ENCODE measurements around the gene MBD1.
"Not testable (repeated sequence)": the region's sequence is repeated elsewhere in the genome, so short reads cannot be mapped to it uniquely, and the experiment has no call there.

MBD1 gene

DNA sequence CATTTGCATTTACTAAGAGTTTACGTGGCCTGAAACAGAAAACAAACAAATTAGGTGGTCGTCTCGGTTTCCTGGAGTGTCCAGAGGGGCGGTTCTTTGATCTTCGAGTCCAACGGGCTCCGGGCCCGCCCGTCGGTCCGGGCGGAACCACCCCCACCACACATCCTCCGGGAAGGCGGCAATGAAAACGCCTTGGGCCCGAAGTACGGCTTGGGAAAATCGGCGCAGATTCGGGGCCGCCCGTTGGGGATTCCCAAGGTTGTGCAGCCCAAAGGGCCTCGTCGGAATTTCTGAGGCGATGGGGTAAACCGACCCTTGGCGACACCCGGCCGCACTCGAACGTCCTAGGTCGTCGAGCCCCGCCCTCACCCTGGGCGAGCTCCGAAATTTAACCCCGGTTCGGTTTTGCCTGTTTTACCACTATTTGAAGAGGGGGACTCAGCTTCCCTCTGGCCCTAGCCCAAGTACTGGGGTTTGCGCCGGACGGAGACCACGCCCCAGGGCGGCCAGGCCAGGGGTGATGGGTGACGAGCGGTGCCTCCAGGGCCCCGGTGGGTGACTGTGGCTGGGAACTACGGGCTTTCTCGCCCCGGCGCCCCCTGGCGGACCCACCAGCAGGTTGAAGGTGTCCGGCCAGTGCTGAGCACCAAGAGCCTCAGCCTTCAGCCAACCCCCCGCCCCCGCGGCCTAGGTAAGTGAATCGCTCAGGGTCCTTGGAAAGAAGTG lies 13.1 kb downstream of the MBD1 start:
- peak; percentile 69 for DNase-seq

DNA sequence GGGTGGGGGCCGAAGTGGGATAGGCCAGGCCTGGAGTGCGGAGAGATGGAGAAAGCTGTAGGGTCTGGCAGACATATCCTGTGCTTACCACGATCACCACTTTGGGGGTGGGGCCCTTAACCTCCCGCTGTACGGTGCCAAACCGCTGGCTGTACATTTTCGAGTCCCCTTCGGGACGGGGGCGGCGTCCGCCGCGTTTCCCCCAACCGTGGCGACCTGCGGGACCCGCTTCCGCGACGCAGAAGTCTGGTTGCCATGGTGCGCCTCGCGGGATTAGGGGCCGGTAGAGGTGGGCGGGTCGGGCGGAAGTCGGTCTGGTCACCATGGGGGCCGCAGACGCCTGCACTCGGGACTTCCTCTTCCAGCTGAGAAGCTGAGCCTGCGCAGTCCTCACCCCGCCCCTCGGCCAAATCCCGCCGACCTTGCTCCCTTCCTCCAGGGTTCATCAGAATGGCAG lies 15.0 kb downstream of the MBD1 start, which contains the start of gene CFAP53:
Gene CFAP53, minus strand, starts transcription at position 248 of the 457 bp plus-strand sequence. Its CDS starts 91 bp downstream, at position 157.
- DNase-seq: peak; percentile 67

DNA sequence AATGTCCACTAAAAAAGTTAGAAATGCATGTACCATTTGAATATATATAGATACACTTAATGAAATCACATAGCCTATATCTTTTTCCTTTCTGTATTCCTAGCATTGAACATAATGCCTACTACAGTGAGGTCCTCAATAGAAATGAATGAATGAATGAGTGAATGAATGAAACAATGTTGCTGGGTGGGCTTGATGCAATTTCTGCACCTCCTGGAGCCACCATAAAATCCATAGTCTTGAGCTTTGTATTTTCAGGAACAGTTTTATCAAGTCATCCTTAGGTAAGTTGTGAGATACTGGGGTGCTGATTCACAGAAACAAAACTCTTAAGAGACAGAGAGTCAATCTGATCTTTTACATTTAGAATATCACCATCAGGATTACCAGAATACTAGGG lies 18.3 kb downstream of the MBD1 start:
- no peak for DNase-seq

DNA sequence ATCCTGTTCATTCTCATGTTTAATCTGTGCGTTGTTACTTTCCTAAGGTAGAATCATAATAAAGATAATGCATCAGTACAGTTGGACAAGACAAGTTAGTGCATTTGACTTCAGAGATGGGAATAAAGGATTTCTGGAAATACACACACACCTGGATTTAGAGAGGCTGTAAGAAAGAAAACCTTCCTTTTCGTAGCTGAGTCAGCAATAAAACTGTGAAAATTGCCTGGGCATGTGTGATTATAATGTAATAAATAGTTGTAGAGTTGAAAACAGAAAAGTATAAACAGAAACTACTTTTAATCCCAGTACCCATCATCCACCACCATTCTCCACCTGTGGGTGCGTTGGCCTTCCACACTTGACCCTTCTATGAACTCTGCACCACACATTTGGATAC lies 30.4 kb downstream of the MBD1 start:
- DNase-seq: no peak

DNA sequence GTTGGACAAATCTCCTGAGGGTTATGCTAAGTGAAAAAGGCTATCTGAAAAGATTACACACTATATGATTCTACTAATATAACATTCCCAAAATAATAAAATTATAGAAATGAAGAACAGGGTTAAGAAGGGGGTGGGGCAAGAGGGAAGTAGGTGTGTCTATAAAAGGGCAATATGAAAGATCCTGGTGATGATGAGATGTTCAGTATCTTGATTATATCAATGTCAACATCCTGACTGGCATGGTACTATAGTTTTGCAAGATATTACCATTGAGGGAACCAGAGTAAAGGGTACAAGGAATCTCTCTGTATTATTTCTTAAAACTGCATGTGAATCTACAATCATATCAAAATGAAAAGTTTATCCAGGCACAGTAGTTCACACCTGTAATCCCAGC lies 31.7 kb downstream of the MBD1 start:
- DNase-seq: no peak

DNA sequence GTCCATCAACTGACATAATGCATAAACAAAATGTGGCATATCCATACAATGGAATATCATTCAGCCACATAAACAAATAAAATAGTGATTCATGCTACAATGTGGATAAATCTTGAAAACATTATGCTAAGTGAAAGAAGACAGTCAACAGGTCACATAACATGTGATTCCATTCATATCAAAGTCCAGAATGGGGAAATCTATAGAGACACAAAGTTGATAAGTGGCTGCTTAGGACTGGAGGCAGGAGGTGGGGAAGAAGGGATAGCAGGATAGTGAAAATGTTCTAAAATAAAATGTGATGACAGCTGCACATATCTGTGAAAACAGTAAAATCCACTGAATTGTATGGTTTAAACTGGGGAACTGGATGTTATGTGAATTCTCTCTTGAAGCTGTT lies 33.8 kb downstream of the MBD1 start:
- DNase-seq: no peak

DNA sequence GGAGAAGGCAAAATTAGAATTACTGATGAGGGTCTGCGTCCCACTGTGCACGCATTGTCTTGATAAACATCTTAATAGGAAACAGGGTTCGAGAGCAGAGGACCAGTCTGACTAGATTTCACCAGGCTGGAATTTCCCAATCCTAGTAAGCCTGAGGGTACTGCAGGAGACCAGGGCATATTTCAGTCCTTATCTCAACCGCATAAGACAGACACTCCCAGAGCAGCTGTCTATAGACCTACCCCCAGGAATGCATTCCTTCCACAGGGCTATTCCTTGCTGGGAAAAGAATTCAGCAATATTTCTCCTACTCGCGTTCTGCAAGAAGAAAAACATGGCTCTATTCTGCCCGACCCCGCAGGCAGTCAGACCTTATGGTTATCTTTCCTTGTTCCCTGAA lies 39.6 kb downstream of the MBD1 start:
- DNase-seq: not testable (repeated sequence)

DNA sequence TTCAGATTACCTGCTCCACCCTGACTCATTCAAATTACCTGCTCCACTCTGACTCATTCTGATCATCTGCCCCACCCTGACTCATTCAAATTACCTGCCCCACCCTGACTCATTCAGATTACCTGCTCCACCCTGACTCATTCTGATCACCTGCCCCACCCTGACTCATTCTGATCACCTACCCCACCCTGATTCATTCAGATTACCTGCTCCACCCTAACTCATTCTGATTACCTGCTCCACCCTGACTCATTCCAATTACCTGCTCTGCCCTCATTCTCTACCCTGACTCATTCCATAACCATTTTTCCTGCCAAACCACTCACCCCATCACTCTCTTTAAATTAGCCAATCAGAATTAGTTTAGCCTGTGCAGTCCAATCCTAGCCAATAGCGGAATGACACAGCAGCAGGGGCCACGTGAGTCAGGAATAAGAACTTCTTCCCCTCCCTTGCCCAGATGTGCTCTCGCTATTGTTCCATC lies 41.2 kb downstream of the MBD1 start:
- no peak for DNase-seq

DNA sequence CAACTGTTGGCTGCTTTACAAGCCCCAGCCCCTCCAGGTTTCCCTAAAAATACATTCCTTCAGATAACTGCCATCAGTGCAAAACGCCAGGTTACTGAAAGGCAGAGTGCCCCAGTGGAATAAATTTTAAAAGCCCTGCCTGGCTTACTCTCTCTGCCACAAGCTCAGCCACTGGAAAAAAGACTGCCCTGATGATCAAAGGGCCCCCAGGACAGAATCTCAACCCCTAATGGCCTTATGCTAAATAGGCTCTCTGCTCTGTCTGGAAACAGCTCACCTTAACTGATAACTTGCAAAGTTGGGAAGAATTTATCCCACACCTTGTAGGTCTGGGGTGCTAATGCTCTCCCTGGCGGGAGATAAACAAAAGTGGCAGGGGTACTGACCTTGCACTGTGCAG lies 48.9 kb downstream of the MBD1 start:
- DNase-seq: no peak

DNA sequence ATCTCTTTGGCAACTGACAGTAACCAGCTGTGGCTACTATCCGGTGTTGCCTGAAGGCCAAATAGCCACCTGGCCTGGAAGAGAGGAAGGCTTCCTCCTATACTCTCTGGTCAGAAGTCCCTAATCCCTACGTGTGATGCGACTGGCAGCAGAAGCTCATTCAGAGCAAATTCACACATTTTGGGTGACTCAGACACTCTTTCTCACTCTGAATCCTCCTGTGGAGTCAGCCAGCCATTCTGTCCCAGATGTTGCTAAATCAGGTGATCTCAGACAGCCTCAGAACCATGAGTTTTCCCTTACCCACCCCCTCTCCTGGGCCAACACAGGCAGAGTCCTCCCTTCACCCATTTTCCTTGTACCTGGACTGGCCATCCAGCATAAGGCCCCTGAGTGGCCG lies 49.7 kb downstream of the MBD1 start:
- no peak for DNase-seq

DNA sequence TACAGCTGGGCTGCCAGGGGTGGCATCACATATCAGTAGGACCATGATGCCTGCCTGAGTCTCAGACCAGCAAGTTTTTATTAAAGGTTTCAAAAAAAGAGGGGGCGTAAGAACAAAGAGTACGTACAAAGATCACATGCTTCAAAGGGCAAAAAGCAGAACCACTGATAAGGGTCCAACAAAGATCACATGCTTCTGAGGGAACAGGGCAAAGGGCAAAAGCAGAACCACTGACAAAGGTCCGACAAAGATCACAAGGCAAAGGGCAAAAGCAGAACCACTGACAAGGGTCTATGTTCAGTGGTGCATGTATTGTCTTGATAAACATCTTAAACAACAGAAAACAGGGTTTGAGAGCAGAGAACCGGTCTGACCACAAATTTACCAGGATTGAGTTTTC lies 61.1 kb downstream of the MBD1 start:
- not testable (repeated sequence) for DNase-seq
